Measurements from ENCODE around the gene SEC22C.

DNA sequence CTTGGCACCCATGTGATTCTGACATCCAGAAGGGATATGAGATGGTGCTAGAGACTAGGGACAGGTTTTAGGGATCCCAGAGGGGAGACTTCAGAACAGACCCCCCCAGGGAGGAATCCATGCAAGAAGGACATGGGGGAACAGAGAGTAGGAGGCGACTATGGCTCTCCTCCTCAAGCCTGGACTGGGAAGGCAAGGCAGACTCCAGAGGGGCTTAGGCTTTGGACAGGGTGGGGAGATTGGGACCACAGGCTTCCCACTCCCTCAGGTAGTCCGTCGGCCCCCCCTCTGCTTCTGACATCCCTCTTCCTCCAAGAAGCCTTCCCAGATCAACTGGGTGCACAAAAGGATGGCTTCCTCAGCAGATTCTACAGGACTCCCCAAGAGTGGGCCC is 82.3 kb downstream of the SEC22C start:
- TF ChIP-seq, protein P1, sequence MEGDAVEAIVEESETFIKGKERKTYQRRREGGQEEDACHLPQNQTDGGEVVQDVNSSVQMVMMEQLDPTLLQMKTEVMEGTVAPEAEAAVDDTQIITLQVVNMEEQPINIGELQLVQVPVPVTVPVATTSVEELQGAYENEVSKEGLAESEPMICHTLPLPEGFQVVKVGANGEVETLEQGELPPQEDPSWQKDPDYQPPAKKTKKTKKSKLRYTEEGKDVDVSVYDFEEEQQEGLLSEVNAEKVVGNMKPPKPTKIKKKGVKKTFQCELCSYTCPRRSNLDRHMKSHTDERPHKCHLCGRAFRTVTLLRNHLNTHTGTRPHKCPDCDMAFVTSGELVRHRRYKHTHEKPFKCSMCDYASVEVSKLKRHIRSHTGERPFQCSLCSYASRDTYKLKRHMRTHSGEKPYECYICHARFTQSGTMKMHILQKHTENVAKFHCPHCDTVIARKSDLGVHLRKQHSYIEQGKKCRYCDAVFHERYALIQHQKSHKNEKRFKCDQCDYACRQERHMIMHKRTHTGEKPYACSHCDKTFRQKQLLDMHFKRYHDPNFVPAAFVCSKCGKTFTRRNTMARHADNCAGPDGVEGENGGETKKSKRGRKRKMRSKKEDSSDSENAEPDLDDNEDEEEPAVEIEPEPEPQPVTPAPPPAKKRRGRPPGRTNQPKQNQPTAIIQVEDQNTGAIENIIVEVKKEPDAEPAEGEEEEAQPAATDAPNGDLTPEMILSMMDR (IDR thresholded peaks at IDR 0.05): no peak
- TF ChIP-seq POLR2A (IDR thresholded peaks at IDR 0.05): no peak
